Measurements from ENCODE around the gene PUDP. TPM values are rescaled to one million over a fixed set of nuclear protein-coding genes. Genes with fewer than 3 reads are reported as not detected.

PUDP gene
- total RNA-seq, 1 experiment from 2014 or later = 20.3 TPM

DNA sequence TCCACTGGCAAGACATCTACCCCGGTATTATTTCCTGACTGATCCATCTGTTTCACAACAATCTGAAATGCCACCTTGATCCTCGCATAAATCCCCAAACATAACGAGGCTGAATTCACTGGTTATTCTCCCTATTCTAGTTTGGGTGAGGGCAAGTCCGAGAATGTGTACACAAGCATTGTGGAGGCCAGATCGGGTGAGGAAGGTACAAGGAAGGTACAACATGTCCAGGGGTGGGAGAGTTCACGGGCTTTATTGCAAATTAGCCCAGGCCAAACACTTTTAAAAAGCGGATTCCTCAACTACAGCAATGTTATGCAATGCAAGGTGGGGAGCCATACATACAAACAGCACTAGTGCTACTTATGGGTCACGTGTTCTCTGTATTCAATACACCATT, 82.5 kb downstream of the PUDP start:
- no peak overlapping the region for H3K27ac ChIP-seq (ENCODE audit: low read depth, low read length)
- no peak overlapping the region for H2AFZ ChIP-seq (ENCODE audit: low read depth, low read length, poor library complexity, severe bottlenecking)
- no peak overlapping the region for H3K9ac ChIP-seq (ENCODE audit: low read length)
- no peaks in the 10 kb centered on the region for H3K9me3 ChIP-seq (ENCODE audit: control insufficient read depth in 1 of 2, insufficient read depth in 1 of 2, low read depth in 1 of 2, low read length in 2 of 2)
- ChIA-PET RAD21 (ENCODE audit: low non-redundant PET in 1 of 2, low total read pairs in 2 of 2, uncharacterized antibody in 2 of 2, unreplicated experiment in 2 of 2) (no interaction called here), POLR2A (no interaction called here), CTCF (no interaction called here)
- H3K4me3 ChIP-seq (replicated peaks in 1 of 2; ENCODE audit: low read depth in 1 of 2, low read length in 2 of 2) = no peak overlapping the region
- TF ChIP-seq, protein P1, sequence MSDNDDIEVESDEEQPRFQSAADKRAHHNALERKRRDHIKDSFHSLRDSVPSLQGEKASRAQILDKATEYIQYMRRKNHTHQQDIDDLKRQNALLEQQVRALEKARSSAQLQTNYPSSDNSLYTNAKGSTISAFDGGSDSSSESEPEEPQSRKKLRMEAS (IDR thresholded peaks at IDR 0.05) = no peak
- TF ChIP-seq EGR1 (IDR thresholded peaks at IDR 0.05; ENCODE audit: low read depth) = no peak
- TF ChIP-seq SP1 (IDR thresholded peaks at IDR 0.05; ENCODE audit: low read depth) = no peak
- TF ChIP-seq, protein P2, sequence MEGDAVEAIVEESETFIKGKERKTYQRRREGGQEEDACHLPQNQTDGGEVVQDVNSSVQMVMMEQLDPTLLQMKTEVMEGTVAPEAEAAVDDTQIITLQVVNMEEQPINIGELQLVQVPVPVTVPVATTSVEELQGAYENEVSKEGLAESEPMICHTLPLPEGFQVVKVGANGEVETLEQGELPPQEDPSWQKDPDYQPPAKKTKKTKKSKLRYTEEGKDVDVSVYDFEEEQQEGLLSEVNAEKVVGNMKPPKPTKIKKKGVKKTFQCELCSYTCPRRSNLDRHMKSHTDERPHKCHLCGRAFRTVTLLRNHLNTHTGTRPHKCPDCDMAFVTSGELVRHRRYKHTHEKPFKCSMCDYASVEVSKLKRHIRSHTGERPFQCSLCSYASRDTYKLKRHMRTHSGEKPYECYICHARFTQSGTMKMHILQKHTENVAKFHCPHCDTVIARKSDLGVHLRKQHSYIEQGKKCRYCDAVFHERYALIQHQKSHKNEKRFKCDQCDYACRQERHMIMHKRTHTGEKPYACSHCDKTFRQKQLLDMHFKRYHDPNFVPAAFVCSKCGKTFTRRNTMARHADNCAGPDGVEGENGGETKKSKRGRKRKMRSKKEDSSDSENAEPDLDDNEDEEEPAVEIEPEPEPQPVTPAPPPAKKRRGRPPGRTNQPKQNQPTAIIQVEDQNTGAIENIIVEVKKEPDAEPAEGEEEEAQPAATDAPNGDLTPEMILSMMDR (IDR thresholded peaks at IDR 0.05 in 2 of 3, conservative IDR thresholded peaks at IDR 0.05 in 1 of 3; ENCODE audit: borderline replicate concordance in 1 of 3, insufficient read depth in 1 of 3, low read depth in 2 of 3, low read length in 2 of 3) = no peak
- TF ChIP-seq ZFX (IDR thresholded peaks at IDR 0.05) = no peak
- no peak for TF ChIP-seq CEBPB (IDR thresholded peaks at IDR 0.05; ENCODE audit: low read depth)
- no peak for TF ChIP-seq FOSL1 (IDR thresholded peaks at IDR 0.05; ENCODE audit: low read depth)
- TF ChIP-seq ATF3 (IDR thresholded peaks at IDR 0.05) = no peak
- no peak for TF ChIP-seq ELF1 (IDR thresholded peaks at IDR 0.05; ENCODE audit: borderline replicate concordance, low read depth)
- TF ChIP-seq EZH2 (IDR thresholded peaks at IDR 0.05) = no peak
- TF ChIP-seq JUND (IDR thresholded peaks at IDR 0.05) = no peak
- no peak for TF ChIP-seq POLR2AphosphoS5 (IDR thresholded peaks at IDR 0.05; ENCODE audit: low read depth, low read length)
- no peak for TF ChIP-seq YY1 (IDR thresholded peaks at IDR 0.05; ENCODE audit: extremely low read depth, insufficient replicate concordance, low read depth, low read length)
- no TSS peak for BruUV-seq (replicated peaks)
- DNase-seq (ENCODE audit: low read depth, low spot score) = no peak
- H3K4me1 ChIP-seq (ENCODE audit: control insufficient read depth in 1 of 2, insufficient read depth in 2 of 2, low read length in 2 of 2) = no peaks in the 10 kb centered on the region
- no peaks in the 10 kb centered on the region for H3K36me3 ChIP-seq (ENCODE audit: control insufficient read depth in 1 of 2, insufficient read depth in 2 of 2, low read length in 2 of 2)
- intact Hi-C loops (cut with micrococcal nuclease) = no loop called here
- no peaks in the 10 kb centered on the region for H3K9me2 ChIP-seq (ENCODE audit: insufficient read depth)
- H3K27me3 ChIP-seq (ENCODE audit: insufficient read depth, low read length) = no peaks in the 10 kb centered on the region
- H3K79me2 ChIP-seq (ENCODE audit: insufficient read depth, low read length) = no peaks in the 10 kb centered on the region
- H4K20me1 ChIP-seq (ENCODE audit: insufficient read depth) = no peaks in the 10 kb centered on the region
- ATAC-seq = no peak
- H3K4me2 ChIP-seq (ENCODE audit: low read length) = no peak overlapping the region

Measured in HCT116 (cell line).